IMR-90 (cell line): ENCODE results near the gene CLUH. TPM values are rescaled to one million over a fixed set of nuclear protein-coding genes. Genes with fewer than 3 reads are reported as not detected.
"Not testable (repeated sequence)": the region's sequence is repeated elsewhere in the genome, so short reads cannot be mapped to it uniquely, and the experiment has no call there.

Experiments
- ATAC-seq: fragments of 200-7000 bp; cut with Tn5 transposase; 2 replicates; pipeline ENCODE4 v1.9.1; 2020; ENCODE audit warnings: low read depth, mild to moderate bottlenecking, moderate library complexity
- BruUV-seq: library from RNA; stranded (reverse); fragments of 400-500 nt; replicated peaks from 2 replicates; lab custom pipeline; 2021; lab: Mats Ljungman, UMichigan
- CTCF ChIA-PET: fragments of 300-600 bp; formaldehyde crosslinking; extraction: SDS; loops from one replicate; lab custom pipeline; 2021; ENCODE audit warnings: antibody characterized with exemption; lab: Yijun Ruan, JAX
- POLR2A ChIA-PET: fragments of 300-600 bp; sonication (Branson Sonifier 250); formaldehyde crosslinking; loops from one replicate; lab custom pipeline; 2022; ENCODE audit warnings: antibody characterized with exemption; ENCODE audit not compliant: unreplicated experiment; lab: Charles Lee
- DNase-seq: peaks from one replicate; pipeline ENCODE4 v3.0.0; 2013
- H2AFZ ChIP-seq: replicated peaks from 2 replicates; pipeline ENCODE3; 2013; ENCODE audit warnings: low read length, mild to moderate bottlenecking; ENCODE audit not compliant: poor library complexity
- H2AK5ac ChIP-seq: 2 replicates; pipeline ENCODE4 v1.6.1; 2013; ENCODE audit warnings: low read depth, low read length, inconsistent platforms
- H2AK9ac ChIP-seq: replicated peaks from 2 replicates; pipeline ENCODE3; 2013; ENCODE audit warnings: mild to moderate bottlenecking, low read depth, low read length, moderate library complexity; ENCODE audit not compliant: poor library complexity
- H2BK120ac ChIP-seq: 2 replicates; pipeline ENCODE4 v1.6.1; 2013; ENCODE audit warnings: low read depth, low read length, inconsistent platforms
- H2BK15ac ChIP-seq: 3 replicates; pipeline ENCODE4 v1.6.1; 2013; ENCODE audit warnings: low read depth, low read length, inconsistent platforms
- H2BK20ac ChIP-seq: 2 replicates; pipeline ENCODE4 v1.6.1; 2013; ENCODE audit warnings: low read depth, mild to moderate bottlenecking, inconsistent platforms, low read length, moderate library complexity
- H2BK5ac ChIP-seq: 2 replicates; pipeline ENCODE4 v1.6.1; 2013; ENCODE audit warnings: mild to moderate bottlenecking, low read depth, low read length, inconsistent platforms; ENCODE audit not compliant: poor library complexity, severe bottlenecking
- H3K14ac ChIP-seq: replicated peaks from 2 replicates; pipeline ENCODE4 v1.6.1; 2013; ENCODE audit warnings: low read depth, low read length, inconsistent platforms
- H3K18ac ChIP-seq: 2 replicates; pipeline ENCODE4 v1.6.1; 2013; ENCODE audit warnings: low read depth, low read length, control low read depth
- H3K23ac ChIP-seq: 2 replicates; pipeline ENCODE4 v1.6.1; 2013; ENCODE audit warnings: low read depth, low read length, inconsistent platforms
- H3K27ac ChIP-seq: 2 replicates; pipeline ENCODE4 v1.5.1; 2013; ENCODE audit warnings: mild to moderate bottlenecking, control low read depth, low read length; ENCODE audit not compliant: insufficient read depth
- H3K27me3 ChIP-seq: 2 replicates; pipeline ENCODE4 v1.6.1; 2013; ENCODE audit warnings: low read length; ENCODE audit not compliant: control insufficient read depth, insufficient read depth
- H3K36me3 ChIP-seq: 2 replicates; pipeline ENCODE4 v1.6.1; 2013; ENCODE audit warnings: low read length, mixed read lengths; ENCODE audit not compliant: control insufficient read depth, insufficient read depth
- H3K4ac ChIP-seq: 2 replicates; pipeline ENCODE4 v1.6.1; 2013; ENCODE audit warnings: low read depth, low read length, inconsistent platforms
- H3K4me1 ChIP-seq: 2 replicates; pipeline ENCODE4 v1.6.1; 2013; ENCODE audit warnings: low read length, mixed read lengths; ENCODE audit not compliant: control insufficient read depth, insufficient read depth
- H3K4me2 ChIP-seq: 2 replicates; pipeline ENCODE4 v1.6.1; 2013; ENCODE audit warnings: low read depth, mild to moderate bottlenecking, control low read depth, low read length, moderate library complexity
- H3K4me3 ChIP-seq: 2 replicates; pipeline ENCODE4 v1.5.1; 2013; ENCODE audit warnings: low read depth, mild to moderate bottlenecking, control low read depth, low read length, moderate library complexity; ENCODE audit not compliant: insufficient read depth
- H3K56ac ChIP-seq: 2 replicates; pipeline ENCODE4 v1.6.1; 2013; ENCODE audit warnings: low read length, inconsistent platforms; ENCODE audit not compliant: insufficient read depth; ENCODE audit errors: extremely low read depth
- H3K79me1 ChIP-seq, 2 experiments: 2 replicates each; pipeline ENCODE4 v1.6.1; 2013; ENCODE audit warnings: low read length in 2 of 2, inconsistent platforms in 1 of 2, low read depth in 1 of 2
- H3K9ac ChIP-seq: 2 replicates; pipeline ENCODE4 v1.6.1; 2013; ENCODE audit warnings: low read depth, low read length, control low read depth
- H3K9me1 ChIP-seq: 2 replicates; pipeline ENCODE4 v1.6.1; 2013; ENCODE audit warnings: low read length, inconsistent platforms; ENCODE audit not compliant: insufficient read depth
- H3K9me3 ChIP-seq: 2 replicates; pipeline ENCODE4 v1.6.1; 2013; ENCODE audit warnings: low read length; ENCODE audit not compliant: control insufficient read depth, insufficient read depth
- H4K20me1 ChIP-seq: 2 replicates; pipeline ENCODE4 v1.6.1; 2013; ENCODE audit warnings: low read length, inconsistent platforms; ENCODE audit not compliant: insufficient read depth
- H4K5ac ChIP-seq: 2 replicates; pipeline ENCODE4 v1.6.1; 2013; ENCODE audit warnings: mild to moderate bottlenecking, low read depth, low read length, control low read depth
- H4K8ac ChIP-seq, 2 experiments: 2 replicates each; pipeline ENCODE4 v1.6.1; 2013; ENCODE audit warnings: low read depth in 2 of 2, low read length in 2 of 2, control low read depth in 1 of 2, inconsistent platforms in 1 of 2
- H4K91ac ChIP-seq: 2 replicates; pipeline ENCODE4 v1.6.1; 2013; ENCODE audit warnings: low read depth, low read length, inconsistent platforms; ENCODE audit not compliant: insufficient read depth
- WGBS, 2 experiments: methylation state at CpG; one replicate each; pipeline versions ENCODE4 v1.1.5 to v1.1.7; 2013; ENCODE audit warnings: missing lambda C conversion rate in 2 of 2; ENCODE audit not compliant: insufficient read length in 1 of 2; ENCODE audit errors: extremely low coverage in 2 of 2; 5-methylcytosine and 5-hydroxymethylcytosine counted together
- dilution Hi-C: fragments of 300-500 bp; cut with HindIII; formaldehyde crosslinking; loops from one replicate; pipeline ENCODE4 v1.14.3; 2018; ENCODE audit warnings: low sequenced_read_pairs; ENCODE audit not compliant: unreplicated experiment
- in situ Hi-C: fragments of 300-500 bp; cut with MboI; formaldehyde crosslinking; loops from 3 replicates; pipeline ENCODE4 v1.14.3; 2019; ENCODE audit warnings: low sequenced_read_pairs, inconsistent platforms, mixed read lengths
- intact Hi-C: fragments of 100-400 bp; cut with micrococcal nuclease; formaldehyde crosslinking; loops from 2 replicates; pipeline ENCODE4 v1.10.0; 2022
- polyA plus RNA-seq, 3 experiments: library from polyadenylated mRNA; depleted of rRNA; stranded (reverse); fragments of >200 nt; gene quantifications; 2 replicates each; pipeline ENCODE4 v1.2.3, GENCODE V29; 2012; ENCODE audit warnings: low replicate concordance in 1 of 3
- total RNA-seq: library from RNA; depleted of rRNA; stranded (reverse); fragments of >200 nt; gene quantifications from 2 replicates; pipeline ENCODE4 v1.2.3, GENCODE V29; 2012

CLUH gene
- total and polyA plus RNA-seq, 2 of the 4 experiments (the other 2 are of a cell fraction), result 12.9 to 42.0 TPM

- H2BK20ac ChIP-seq, H2AK9ac ChIP-seq, intact Hi-C loops, H3K9me1 ChIP-seq, H4K8ac ChIP-seq, in situ Hi-C loops, H3K4me3 ChIP-seq, H3K4ac ChIP-seq, H2AFZ ChIP-seq, ATAC-seq, CTCF ChIA-PET, H3K9ac ChIP-seq, POLR2A ChIA-PET, H3K27ac ChIP-seq, H4K91ac ChIP-seq, H2BK15ac ChIP-seq, H3K56ac ChIP-seq, H4K5ac ChIP-seq, H3K18ac ChIP-seq, H2BK120ac ChIP-seq, H3K14ac ChIP-seq, dilution Hi-C loops, H3K4me1 ChIP-seq, H3K9me3 ChIP-seq, H2BK5ac ChIP-seq, H3K27me3 ChIP-seq, H3K4me2 ChIP-seq, DNase-seq, H3K23ac ChIP-seq, H2AK5ac ChIP-seq, BruUV-seq: not testable (repeated sequence)
- Histone ChIP-seq H4K20me1 (peaks cover 13% of the 10 kb centered on the region; the same call in 1 of the 2 replicates), H3K79me1 (peaks cover 0 to 15% of the 10 kb centered on the region in 2 experiments; a peak in 2 of 4 replicates), H3K36me3 (peaks cover 64% of the 10 kb centered on the region)
- 87% methylated on average over 5 of the region's 18 CpGs; no CpG with 5 or more reads in 1 of the 2 experiments for WGBS, 2 experiments
Measured at GRCh38 chr17:2699216-2699805, 12.3 kb downstream of the CLUH start.
